Measurements from ENCODE around the gene COMT. TPM values are rescaled to one million over a fixed set of nuclear protein-coding genes. Genes with fewer than 3 reads are reported as not detected.
A peak's percentile ranks its signal among the peaks of the same experiment; 100 is the strongest.

Gene COMT
- total and polyA plus RNA-seq, 9 of the 15 experiments (the other 6 are each of a cell fraction or from before 2014, with no cell fraction given): 12.5 to 351 (median 155) TPM

DNA sequence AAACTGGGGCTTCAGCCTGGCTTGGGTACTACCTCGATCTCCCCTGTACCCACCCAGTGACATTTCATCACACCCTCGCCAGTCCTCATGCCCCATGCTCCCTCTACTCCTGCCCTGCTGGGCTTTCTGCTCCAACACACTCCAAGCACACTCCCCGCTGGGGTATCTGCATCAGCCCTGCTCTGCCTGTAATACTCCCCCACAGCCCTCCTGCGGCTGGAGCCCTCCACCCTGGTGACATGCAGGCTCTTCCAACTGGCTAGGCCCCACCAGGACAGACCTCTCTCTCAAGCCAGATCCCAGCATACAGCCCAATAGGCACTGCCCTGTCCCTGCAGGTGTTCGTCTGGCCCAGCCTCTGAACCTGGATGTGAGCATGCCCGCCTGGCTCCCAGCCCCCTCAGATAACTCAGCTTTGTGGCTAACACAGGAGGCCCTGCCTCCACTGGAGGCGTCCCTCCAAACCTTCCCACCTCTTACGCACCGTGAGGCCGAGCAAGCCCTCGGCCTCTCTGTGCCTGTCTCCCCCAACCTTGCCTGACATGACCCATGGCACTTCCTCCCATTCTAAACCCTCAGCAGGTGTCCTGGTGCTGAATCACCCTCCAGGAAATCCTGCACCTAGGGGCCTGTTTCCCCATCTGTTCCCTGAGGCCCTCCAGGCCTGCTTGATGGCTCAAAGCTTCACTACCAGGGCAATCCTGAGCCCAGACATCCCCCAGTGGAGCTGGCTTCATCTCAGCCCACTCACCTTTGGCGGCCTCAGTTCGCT is 33.5 kb downstream of the COMT start:
- Histone ChIP-seq H3K9me3 (replicated peaks; ENCODE audit: control insufficient read depth, insufficient read depth, low read depth, low read length) (no peaks in the 10 kb centered on the region), H3K79me2 (ENCODE audit: control insufficient read depth, insufficient read depth, low read length) (no peaks in the 10 kb centered on the region), H3K9me1 (ENCODE audit: control insufficient read depth, insufficient read depth, low read length) (peaks cover 28% of the 10 kb centered on the region), H3K27ac (ENCODE audit: extremely low read depth, low read depth, low read length) (peak overlapping the region; percentile 3; the same call in 2 of the 3 replicates), H2AFZ (ENCODE audit: low read depth, low read length) (no peak overlapping the region), H3K4me3 (no peak overlapping the region), H3K4me2 (ENCODE audit: insufficient read depth, low read length) (peak overlapping the region; percentile 2), H3K9ac (ENCODE audit: insufficient read depth in 1 of 2, low read depth in 2 of 2, low read length in 2 of 2) (peak overlapping the region; percentile 9 to 86; a peak in 3 of 4 replicates), H3K27me3 (ENCODE audit: control insufficient read depth in 2 of 2, insufficient read depth in 2 of 2, low read length in 2 of 2) (no peaks in the 10 kb centered on the region), H3K36me3 (ENCODE audit: control insufficient read depth, insufficient read depth, low read length) (peaks cover 40% of the 10 kb centered on the region; the same call in 2 of the 3 replicates), H3K4me1 (replicated peaks in 1 of 2; ENCODE audit: control insufficient read depth in 2 of 2, insufficient read depth in 2 of 2, low read length in 2 of 2) (peaks cover 18 to 91% of the 10 kb centered on the region in 2 experiments), H4K20me1 (replicated peaks; ENCODE audit: control insufficient read depth, insufficient read depth, low read length) (peaks cover 33% of the 10 kb centered on the region)
- ChIA-PET POLR2A (interaction anchor here (0.6 to 13.7 kb wide), 29 partner anchors 9 to 976 kb away, joined by 3 to 115 read pairs (median 4); partner anchors contain the start of genes RANBP1 and TRMT2A), CTCF (ENCODE audit: low intra/inter-chr PET ratio) (interaction anchor here (0.5 to 1.9 kb wide), 2 partner anchors 50 to 53 kb away, joined by 4 to 7 read pairs; no protein-coding TSS in a partner anchor)
- in situ Hi-C loops (cut with MboI): loop anchor here (5.0 kb wide), 3 partner anchors 37 to 152 kb away; no protein-coding TSS in a partner anchor
- intact Hi-C loops (cut with micrococcal nuclease): loop anchor here (1.0 to 10.0 kb wide), 4 partner anchors 28 to 320 kb away; no protein-coding TSS in a partner anchor
- no peak for FAIRE-seq
- 26% methylated on average over 13 of the region's 13 CpGs for WGBS (ENCODE audit: insufficient coverage, low coverage, missing lambda C conversion rate)
- no TSS peak for BruUV-seq (replicated peaks)
- peak; percentile 84 to 88 (median 86) for DNase-seq (ENCODE audit: extremely low read depth in 1 of 4, low spot score in 3 of 4)
- peak; percentile 60 for ATAC-seq
- TF ChIP-seq ELF1 (tag; IDR thresholded peaks at IDR 0.05): no peak
- no peak for TF ChIP-seq MXI1 (IDR thresholded peaks at IDR 0.05; ENCODE audit: low read depth, low read length)
- TF ChIP-seq MBD2 (IDR thresholded peaks at IDR 0.05; ENCODE audit: borderline replicate concordance, low read depth): no peak
- no peak for TF ChIP-seq NR1H2 (CRISPR knock-in tag; IDR thresholded peaks at IDR 0.05)
- no peak for TF ChIP-seq TGIF2 (CRISPR knock-in tag; IDR thresholded peaks at IDR 0.05)
- TF ChIP-seq ELF4 (CRISPR knock-in tag; IDR thresholded peaks at IDR 0.05): 0 out of 2 replicates have a peak, but pooled peaks have one; percentile 9
- no peak for TF ChIP-seq ZNF354B (CRISPR knock-in tag; IDR thresholded peaks at IDR 0.05)
- no peak for TF ChIP-seq HDAC8 (tag; IDR thresholded peaks at IDR 0.05)
- no peak for TF ChIP-seq ZNF75A (CRISPR knock-in tag; IDR thresholded peaks at IDR 0.05)
- TF ChIP-seq SAP30 (IDR thresholded peaks at IDR 0.05; ENCODE audit: borderline replicate concordance, insufficient read depth, low read depth, low read length, poor library complexity, severe bottlenecking): peak; percentile 52
- TF ChIP-seq, protein P1, sequence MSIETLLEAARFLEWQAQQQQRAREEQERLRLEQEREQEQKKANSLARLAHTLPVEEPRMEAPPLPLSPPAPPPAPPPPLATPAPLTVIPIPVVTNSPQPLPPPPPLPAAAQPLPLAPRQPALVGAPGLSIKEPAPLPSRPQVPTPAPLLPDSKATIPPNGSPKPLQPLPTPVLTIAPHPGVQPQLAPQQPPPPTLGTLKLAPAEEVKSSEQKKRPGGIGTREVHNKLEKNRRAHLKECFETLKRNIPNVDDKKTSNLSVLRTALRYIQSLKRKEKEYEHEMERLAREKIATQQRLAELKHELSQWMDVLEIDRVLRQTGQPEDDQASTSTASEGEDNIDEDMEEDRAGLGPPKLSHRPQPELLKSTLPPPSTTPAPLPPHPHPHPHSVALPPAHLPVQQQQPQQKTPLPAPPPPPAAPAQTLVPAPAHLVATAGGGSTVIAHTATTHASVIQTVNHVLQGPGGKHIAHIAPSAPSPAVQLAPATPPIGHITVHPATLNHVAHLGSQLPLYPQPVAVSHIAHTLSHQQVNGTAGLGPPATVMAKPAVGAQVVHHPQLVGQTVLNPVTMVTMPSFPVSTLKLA (conservative IDR thresholded peaks at IDR 0.05): no peak
- TF ChIP-seq, protein P2, sequence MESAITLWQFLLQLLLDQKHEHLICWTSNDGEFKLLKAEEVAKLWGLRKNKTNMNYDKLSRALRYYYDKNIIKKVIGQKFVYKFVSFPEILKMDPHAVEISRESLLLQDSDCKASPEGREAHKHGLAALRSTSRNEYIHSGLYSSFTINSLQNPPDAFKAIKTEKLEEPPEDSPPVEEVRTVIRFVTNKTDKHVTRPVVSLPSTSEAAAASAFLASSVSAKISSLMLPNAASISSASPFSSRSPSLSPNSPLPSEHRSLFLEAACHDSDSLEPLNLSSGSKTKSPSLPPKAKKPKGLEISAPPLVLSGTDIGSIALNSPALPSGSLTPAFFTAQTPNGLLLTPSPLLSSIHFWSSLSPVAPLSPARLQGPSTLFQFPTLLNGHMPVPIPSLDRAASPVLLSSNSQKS (CRISPR knock-in tag; IDR thresholded peaks at IDR 0.05): no peak
- no peak for TF ChIP-seq ZNF764 (CRISPR knock-in tag; IDR thresholded peaks at IDR 0.05; ENCODE audit: low read depth)
- TF ChIP-seq ZNF408 (CRISPR knock-in tag; IDR thresholded peaks at IDR 0.05; ENCODE audit: low read depth): no peak
- 0 out of 2 replicates have a peak, but pooled peaks have one; percentile 28 for TF ChIP-seq PTBP1 (IDR thresholded peaks at IDR 0.05; ENCODE audit: low read depth, low read length)
- TF ChIP-seq, protein P3, sequence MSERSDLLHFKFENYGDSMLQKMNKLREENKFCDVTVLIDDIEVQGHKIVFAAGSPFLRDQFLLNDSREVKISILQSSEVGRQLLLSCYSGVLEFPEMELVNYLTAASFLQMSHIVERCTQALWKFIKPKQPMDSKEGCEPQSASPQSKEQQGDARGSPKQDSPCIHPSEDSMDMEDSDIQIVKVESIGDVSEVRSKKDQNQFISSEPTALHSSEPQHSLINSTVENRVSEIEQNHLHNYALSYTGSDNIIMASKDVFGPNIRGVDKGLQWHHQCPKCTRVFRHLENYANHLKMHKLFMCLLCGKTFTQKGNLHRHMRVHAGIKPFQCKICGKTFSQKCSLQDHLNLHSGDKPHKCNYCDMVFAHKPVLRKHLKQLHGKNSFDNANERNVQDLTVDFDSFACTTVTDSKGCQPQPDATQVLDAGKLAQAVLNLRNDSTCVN (CRISPR knock-in tag; IDR thresholded peaks at IDR 0.05): peak; percentile 77; the same call in 1 of the 2 replicates
- TF ChIP-seq POLR2AphosphoS5 (IDR thresholded peaks at IDR 0.05; ENCODE audit: control insufficient read depth, insufficient read depth, low read depth, low read length): peak; percentile 53; the same call in 1 of the 2 replicates
- TF ChIP-seq ZNF12 (CRISPR knock-in tag; IDR thresholded peaks at IDR 0.05): no peak
